ENCODE measurements around the gene MARVELD2. TPM values are rescaled to one million over a fixed set of nuclear protein-coding genes. Genes with fewer than 3 reads are reported as not detected.

Gene MARVELD2
- total and polyA plus RNA-seq, 9 of the 15 experiments (the other 6 are each of a cell fraction or from before 2014, with no cell fraction given) = 0.03 to 0.29 (median 0.06) TPM; not detected in 3

DNA sequence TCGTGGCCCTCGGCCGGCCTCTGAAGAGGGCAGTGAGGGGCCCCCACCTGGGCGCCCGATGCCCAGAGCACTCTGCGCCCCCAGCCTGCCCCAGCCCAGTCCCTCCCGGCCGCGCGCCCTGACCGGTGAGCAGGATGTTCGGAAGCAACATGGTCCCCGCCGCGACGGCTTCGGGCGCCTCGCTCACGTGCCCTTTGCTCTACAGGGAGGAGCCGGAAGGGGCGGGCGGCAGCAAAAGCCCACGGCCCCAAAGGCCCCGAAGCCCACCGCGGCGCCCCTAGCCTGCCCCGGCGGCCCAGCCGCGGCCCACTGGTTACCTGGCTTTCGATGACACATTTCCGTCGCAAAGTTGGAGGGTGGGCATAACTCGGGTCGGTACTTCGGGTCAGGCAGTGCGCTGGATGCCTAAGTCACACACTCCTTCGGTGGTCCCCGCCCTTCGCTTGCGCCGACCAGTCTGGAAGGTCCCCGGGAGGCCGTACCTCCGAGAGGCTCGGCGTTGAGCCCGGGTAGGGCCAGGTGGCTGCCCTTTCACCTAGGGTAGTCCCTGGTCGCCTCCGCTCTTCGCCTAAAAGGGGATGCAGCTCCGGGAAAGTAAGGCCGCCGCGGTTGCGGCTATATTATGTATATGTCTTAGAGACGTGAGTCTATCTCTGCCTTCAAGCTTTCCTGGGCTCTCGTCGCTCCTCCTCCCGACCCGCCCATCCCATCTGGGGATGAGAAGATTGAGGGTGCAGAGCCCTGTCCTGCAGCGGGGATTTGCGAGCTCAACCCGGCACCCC lies 45.4 kb upstream of the MARVELD2 start, which contains the start of the genes AK6, RAD17 and TAF9 (continued):
- TF ChIP-seq ZNF263 (CRISPR knock-in tag; IDR thresholded peaks at IDR 0.05; ENCODE audit: borderline replicate concordance) (no peak), NFE2 (IDR thresholded peaks at IDR 0.05; ENCODE audit: low read depth) (peak; percentile 87), SMAD1 (IDR thresholded peaks at IDR 0.05; ENCODE audit: low read depth, low read length, partially characterized antibody) (peak; percentile 18), HMG20A (CRISPR knock-in tag; conservative IDR thresholded peaks at IDR 0.05) (no peak), PTRF (tag; IDR thresholded peaks at IDR 0.05) (no peak), SNIP1 (IDR thresholded peaks at IDR 0.05; ENCODE audit: low read depth) (no peak), NFIC (IDR thresholded peaks at IDR 0.05) (peak; percentile 18; the same call in 1 of the 2 replicates), EGR1 (conservative IDR thresholded peaks at IDR 0.05) (peak; percentile 49), POLR2H (tag; IDR thresholded peaks at IDR 0.05; ENCODE audit: low read depth) (peak; percentile 67), ZNF696 (CRISPR knock-in tag; conservative IDR thresholded peaks at IDR 0.05) (no peak), TAF1 (IDR thresholded peaks at IDR 0.05; ENCODE audit: control insufficient read depth, extremely low read depth, insufficient read depth, low read length, severe bottlenecking) (peak; percentile 77), NEUROD1 (IDR thresholded peaks at IDR 0.05; ENCODE audit: borderline replicate concordance, low read depth, low read length, partially characterized antibody) (peak; percentile 70), NFATC3 (IDR thresholded peaks at IDR 0.05) (no peak), TFAM (CRISPR knock-in tag; conservative IDR thresholded peaks at IDR 0.05) (no peak), POLR2AphosphoS2 (IDR thresholded peaks at IDR 0.05; ENCODE audit: low read length) (no peak), ZNF217 (CRISPR knock-in tag; IDR thresholded peaks at IDR 0.05) (no peak), PRPF4 (IDR thresholded peaks at IDR 0.05; ENCODE audit: insufficient read depth, low read depth, low read length, poor library complexity, severe bottlenecking) (peak; percentile 85)
- TF ChIP-seq, protein P1, sequence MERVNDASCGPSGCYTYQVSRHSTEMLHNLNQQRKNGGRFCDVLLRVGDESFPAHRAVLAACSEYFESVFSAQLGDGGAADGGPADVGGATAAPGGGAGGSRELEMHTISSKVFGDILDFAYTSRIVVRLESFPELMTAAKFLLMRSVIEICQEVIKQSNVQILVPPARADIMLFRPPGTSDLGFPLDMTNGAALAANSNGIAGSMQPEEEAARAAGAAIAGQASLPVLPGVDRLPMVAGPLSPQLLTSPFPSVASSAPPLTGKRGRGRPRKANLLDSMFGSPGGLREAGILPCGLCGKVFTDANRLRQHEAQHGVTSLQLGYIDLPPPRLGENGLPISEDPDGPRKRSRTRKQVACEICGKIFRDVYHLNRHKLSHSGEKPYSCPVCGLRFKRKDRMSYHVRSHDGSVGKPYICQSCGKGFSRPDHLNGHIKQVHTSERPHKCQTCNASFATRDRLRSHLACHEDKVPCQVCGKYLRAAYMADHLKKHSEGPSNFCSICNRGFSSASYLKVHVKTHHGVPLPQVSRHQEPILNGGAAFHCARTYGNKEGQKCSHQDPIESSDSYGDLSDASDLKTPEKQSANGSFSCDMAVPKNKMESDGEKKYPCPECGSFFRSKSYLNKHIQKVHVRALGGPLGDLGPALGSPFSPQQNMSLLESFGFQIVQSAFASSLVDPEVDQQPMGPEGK (CRISPR knock-in tag; IDR thresholded peaks at IDR 0.05; ENCODE audit: borderline replicate concordance) = no peak
- TF ChIP-seq, protein P2, sequence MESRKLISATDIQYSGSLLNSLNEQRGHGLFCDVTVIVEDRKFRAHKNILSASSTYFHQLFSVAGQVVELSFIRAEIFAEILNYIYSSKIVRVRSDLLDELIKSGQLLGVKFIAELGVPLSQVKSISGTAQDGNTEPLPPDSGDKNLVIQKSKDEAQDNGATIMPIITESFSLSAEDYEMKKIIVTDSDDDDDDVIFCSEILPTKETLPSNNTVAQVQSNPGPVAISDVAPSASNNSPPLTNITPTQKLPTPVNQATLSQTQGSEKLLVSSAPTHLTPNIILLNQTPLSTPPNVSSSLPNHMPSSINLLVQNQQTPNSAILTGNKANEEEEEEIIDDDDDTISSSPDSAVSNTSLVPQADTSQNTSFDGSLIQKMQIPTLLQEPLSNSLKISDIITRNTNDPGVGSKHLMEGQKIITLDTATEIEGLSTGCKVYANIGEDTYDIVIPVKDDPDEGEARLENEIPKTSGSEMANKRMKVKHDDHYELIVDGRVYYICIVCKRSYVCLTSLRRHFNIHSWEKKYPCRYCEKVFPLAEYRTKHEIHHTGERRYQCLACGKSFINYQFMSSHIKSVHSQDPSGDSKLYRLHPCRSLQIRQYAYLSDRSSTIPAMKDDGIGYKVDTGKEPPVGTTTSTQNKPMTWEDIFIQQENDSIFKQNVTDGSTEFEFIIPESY (CRISPR knock-in tag; IDR thresholded peaks at IDR 0.05) = peak; percentile 77
- TF ChIP-seq, protein P3, sequence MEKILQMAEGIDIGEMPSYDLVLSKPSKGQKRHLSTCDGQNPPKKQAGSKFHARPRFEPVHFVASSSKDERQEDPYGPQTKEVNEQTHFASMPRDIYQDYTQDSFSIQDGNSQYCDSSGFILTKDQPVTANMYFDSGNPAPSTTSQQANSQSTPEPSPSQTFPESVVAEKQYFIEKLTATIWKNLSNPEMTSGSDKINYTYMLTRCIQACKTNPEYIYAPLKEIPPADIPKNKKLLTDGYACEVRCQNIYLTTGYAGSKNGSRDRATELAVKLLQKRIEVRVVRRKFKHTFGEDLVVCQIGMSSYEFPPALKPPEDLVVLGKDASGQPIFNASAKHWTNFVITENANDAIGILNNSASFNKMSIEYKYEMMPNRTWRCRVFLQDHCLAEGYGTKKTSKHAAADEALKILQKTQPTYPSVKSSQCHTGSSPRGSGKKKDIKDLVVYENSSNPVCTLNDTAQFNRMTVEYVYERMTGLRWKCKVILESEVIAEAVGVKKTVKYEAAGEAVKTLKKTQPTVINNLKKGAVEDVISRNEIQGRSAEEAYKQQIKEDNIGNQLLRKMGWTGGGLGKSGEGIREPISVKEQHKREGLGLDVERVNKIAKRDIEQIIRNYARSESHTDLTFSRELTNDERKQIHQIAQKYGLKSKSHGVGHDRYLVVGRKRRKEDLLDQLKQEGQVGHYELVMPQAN (IDR thresholded peaks at IDR 0.05; ENCODE audit: borderline replicate concordance) = peak; percentile 77; the same call in 1 of the 2 replicates
- TF ChIP-seq, protein P4, sequence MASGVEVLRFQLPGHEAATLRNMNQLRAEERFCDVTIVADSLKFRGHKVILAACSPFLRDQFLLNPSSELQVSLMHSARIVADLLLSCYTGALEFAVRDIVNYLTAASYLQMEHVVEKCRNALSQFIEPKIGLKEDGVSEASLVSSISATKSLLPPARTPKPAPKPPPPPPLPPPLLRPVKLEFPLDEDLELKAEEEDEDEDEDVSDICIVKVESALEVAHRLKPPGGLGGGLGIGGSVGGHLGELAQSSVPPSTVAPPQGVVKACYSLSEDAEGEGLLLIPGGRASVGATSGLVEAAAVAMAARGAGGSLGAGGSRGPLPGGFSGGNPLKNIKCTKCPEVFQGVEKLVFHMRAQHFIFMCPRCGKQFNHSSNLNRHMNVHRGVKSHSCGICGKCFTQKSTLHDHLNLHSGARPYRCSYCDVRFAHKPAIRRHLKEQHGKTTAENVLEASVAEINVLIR (CRISPR knock-in tag; IDR thresholded peaks at IDR 0.05) = peak; percentile 64

All from K562 (cell line).